Activated T-helper 9 cell treated with anti-CD3 and anti-CD28 coated beads, Interleukin-2, amount 50 U/mL, for 16 hours (primary cell): ENCODE measurements around the gene WDFY2.
"Not testable (repeated sequence)": the region's sequence is repeated elsewhere in the genome, so short reads cannot be mapped to it uniquely, and the experiment has no call there.

Source experiments
- DNase-seq: peaks from one replicate; pipeline ENCODE4 v3.0.0-alpha.2; 2020; ENCODE audit warnings: low read depth

The WDFY2 gene

DNA sequence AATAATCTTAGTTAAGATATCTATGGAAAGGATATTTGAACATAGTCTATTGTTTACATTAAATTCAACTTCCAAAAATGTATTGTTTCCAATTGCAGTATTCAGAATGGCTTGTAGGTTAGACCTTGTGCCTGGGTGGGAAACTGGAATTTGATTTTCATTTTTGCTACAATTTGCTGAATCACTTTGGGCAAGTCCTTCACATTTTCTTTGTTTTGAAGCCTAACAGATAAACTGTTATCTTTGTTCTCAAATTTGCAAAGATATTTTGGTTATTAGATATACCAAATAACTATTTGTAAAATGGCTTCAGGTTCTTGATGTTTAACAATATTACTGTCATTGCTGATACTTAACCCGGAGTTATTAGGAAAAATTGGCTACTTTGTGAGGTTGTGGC is 82.6 kb downstream of the WDFY2 start:
- no peak for DNase-seq

DNA sequence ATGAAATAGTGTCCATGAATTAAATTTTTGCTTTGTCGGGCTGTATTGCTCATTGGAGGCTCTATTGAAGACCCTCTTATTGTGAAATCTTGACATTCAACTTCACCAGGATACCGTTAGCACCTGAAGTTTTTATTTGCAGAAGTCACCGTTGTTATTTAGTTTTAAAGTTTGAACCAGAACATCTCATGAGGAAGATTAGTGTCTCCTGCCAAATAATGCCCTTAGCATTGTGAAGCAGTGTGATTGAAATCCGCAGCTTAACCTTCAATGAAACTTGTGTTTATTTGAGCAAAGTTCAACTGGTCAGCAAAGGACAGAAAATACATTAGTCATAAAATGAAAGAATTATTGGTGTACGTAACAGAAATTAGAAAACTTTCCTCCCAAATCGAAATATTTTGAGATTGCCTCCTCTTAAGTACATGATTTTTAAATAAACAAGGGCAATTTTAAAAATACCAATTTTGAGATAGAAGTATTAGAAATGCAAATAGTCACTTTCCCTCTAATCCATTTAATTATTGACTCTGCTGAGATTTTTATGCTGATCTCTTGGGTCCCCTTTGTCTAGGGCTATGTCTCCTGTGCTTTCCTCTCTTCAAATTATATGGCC is 84.4 kb downstream of the WDFY2 start:
- DNase-seq = no peak

DNA sequence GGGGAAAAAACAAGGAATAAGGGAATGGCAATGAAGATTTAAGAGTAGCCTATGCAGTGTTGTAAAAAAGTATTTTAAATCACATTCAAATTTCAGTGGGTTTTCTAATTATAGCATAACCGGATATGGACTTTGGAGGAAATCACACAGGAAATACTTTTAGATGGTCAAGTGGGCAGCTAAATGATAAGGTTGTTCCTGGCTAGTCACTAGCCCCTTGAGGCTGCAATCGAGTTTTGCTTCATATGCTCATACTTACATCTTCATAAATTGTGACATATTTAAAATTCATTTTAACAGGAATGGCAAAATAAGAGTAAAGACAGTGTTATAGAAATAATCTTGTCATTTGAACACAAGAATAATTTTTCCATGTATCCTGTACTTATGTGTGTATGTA is 88.9 kb downstream of the WDFY2 start:
- no peak for DNase-seq

DNA sequence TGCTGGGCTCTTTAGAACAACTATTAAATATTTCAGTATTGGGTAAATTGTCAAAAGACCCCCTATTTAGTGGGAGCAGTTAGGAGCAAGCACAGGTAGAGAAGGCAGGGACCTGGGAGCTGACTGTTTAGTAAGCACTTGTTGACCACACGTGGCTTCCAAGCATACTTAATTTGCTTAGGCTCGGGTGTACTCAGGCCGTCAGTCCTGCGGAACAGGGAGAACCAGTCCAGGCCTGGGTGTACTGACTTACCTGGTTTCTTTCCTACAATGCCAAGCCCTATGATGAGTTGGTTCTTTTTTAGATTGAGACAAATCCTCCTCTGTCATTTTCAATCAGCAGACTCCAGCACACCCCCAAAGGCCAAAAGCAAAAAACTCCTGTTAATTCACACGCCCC is 90.0 kb downstream of the WDFY2 start:
- DNase-seq = no peak

DNA sequence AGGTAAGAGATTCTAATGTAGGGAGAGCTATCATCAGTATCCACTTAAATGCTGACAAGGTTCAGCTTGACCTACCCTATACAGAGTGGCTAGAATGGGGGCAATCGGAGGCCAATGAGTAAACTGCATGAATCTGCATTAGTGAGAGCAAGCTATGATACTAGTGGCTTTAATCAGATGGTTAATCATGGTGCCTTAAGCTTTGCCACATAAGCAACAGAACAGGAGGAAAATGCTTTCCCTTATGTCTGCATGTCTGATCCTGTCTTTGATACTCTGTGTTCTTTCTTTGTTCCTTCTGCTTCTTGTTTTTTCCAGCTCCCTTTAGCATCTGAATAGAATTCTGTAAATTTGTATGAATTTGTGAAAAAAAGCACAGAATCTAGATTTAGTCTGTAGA is 91.1 kb downstream of the WDFY2 start:
- DNase-seq = no peak

DNA sequence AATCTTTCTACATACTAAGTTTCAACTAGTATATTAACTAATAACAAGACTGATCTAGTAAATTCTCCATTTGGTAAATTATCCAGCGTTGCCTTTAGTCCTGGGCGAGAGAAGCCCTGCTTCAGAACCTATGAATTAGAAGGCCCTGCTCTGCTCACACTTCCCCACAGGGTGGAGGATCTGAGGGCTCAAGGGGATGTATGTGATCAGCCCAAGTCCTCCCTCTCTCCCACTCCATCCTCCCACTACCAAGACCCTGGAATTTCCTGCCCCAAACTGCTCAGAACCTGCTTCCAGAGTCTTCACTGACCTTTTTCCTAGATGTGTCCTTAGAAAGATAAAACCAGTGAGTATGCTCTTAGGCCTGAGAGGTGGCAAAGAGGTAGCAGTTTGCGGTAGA is 91.6 kb downstream of the WDFY2 start:
- DNase-seq = no peak

DNA sequence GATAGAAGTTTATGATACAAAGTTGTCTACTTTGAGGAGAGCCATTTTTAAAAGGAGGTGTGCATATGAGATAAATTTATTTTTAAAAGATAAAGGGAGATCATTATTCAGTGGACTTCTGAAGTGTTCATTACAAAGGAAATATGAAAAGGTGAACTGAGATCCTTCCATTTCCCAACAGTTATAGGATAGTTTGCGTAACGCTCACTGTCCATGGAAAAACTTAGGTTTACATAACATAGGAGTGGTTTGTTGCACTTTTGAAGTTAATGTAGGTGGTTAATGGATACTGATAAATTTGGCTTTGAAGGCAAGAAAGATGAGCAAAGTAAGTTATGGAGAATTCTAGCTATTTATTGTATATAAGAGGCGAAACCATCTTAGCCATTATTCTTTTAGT is 92.5 kb downstream of the WDFY2 start:
- no peak for DNase-seq

DNA sequence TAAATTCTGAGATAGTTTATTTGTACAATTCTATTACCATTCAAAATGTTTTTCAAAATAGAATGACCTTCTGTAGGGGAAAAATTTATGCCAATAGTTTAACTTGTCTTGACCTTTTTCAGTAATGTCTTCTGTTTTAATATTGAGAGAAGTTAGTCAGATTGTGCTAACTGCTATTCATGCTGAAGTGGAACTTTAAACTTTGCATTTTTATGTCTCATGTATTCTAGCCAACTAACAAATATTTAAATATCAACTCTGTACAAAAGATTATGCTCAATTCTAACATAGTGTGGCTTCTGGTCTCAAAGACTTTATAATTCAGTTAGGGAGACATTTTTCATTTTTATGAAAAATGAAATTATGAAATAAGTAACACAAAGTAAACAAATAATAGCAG is 94.2 kb downstream of the WDFY2 start:
- no peak for DNase-seq

DNA sequence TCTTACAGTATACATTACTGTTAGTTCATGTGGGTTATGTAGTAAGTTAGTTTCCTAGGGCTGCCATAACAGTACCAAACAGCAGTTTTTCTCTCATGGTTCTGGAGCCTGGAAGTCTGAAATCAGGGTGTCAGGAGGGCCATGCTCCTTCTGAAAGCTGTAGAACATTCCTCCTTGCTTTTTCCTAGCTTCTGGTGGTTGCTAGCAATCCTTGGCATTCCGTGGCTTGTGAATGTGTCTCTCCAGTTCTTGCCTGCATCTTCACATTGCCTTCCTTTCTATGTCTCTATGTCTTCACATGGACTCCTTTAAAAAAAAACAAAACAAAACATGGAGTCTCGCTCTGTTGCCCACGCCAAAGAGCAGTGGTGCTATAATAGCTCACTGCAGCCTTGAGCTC is 95.4 kb downstream of the WDFY2 start:
- DNase-seq = no peak

DNA sequence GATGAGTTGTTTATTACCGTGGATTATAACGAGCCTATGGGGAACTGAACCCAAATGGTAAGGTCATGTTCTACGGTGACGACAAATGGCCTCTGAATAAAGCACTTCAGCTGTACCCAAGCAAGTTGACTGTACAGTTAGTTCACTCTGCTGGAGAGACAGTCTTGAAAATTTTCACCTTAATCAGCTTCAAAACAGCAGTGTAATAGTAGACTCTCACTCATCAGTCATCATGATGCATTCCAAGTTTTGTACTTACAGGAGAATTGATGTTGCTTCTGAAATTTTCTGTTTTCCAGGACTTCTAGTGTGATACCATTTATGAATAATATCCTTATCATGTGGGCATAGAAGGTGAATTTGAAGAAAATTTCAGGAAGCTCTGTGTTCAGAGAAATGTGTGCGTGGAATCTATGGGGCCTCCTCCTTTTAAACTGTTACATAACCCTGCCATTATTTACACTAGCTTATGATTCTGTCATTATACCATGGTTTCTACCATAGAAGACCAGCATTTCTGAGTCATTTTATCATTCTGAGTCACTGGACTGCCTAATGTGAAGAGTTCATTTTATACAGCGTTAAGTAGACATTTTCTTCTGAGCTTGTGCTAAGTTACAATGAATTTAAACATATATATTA is 96.9 kb downstream of the WDFY2 start:
- DNase-seq = no peak

DNA sequence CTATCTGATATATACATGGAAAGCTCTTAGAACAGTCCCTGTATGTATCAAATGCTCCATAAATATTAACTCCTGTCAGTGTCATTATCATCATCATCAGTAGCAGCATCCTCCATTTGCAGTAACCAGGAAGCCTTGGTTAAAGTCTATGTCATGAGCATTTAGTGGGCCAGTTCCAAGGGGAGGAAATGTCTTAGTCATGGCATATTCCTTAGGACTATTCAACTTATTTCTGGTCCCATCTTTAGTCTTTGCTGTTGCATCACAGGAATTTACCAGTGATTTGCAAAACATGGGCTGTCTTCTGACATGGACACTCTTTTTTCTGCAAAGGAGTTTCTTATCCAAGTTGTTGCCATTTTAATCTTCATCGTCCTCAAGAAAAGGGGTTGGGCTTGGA is 98.4 kb downstream of the WDFY2 start:
- no peak for DNase-seq

DNA sequence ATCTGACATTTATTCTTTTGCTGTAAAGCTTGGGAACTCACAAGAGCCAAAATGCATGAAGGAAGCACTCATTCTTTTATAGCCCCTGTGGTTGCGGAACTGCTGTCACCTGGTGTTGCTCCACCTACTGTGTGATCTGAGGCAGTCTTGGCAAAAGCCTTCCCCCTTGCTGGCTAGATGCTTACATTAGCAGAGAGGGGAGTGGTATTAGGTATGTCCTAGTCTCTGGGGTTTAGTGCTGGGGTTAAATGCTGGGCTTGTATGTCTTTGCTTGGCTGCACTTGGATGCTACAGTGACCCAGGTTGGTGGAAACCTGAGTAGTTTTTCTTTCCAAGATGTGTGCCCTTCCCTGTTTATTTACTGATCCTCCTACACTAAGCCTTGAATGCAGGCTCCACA is 99.3 kb downstream of the WDFY2 start:
- DNase-seq = no peak

DNA sequence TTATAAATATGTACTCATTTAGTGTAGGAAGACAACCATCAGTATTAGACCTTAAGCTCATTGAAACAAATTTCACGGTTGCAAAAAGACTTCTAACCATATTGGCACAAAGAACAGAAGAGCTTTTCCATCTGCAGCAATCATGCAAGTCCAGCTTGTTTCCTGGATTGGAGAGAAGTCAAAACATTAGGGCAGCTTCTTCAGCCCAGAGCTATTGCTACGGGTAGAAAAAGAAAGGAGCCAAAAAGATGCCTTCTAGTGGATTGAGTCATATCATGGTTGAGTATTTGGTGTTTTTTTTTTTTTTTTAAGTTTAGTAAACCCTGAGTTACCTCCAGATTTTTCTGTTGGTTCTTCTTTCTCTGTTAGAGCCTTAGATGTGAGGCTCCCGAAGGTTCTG is 99.8 kb downstream of the WDFY2 start:
- no peak for DNase-seq

DNA sequence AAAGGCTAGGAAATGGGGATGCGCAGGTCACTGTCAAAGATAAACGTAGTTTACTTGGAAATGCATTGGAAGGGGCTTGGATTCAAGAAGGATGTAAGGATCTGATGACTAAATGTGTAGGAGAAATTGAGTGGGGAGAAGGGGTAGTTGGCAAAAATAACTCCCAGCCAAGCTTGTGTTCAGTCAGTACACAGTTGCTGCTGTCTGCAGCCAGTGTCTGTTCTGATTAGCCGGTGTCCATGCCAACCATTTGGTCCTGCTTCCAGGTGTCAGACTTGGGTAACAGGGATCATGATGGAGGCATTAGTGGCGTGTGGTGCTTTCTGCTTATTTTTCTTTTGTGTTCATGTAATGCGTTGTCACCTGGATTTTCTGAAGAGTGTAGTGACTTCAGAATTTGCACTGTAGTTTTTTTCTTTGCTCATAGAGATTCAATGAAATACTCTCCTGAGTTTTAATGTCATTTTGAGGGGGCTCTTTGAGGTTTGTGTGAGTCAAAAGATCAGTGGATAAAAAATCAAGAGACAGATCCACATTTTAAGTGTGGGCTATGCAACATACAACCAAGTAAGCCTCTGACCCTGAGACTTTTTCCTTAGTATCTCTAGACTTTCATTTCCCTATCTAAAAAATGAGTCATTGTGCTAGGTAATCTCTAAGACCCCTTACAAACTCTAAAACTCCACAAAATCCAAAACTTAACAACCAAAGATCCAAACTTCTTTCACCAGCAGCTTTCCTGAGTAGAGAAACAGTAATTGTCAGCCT is 103.9 kb downstream of the WDFY2 start:
- DNase-seq = no peak

DNA sequence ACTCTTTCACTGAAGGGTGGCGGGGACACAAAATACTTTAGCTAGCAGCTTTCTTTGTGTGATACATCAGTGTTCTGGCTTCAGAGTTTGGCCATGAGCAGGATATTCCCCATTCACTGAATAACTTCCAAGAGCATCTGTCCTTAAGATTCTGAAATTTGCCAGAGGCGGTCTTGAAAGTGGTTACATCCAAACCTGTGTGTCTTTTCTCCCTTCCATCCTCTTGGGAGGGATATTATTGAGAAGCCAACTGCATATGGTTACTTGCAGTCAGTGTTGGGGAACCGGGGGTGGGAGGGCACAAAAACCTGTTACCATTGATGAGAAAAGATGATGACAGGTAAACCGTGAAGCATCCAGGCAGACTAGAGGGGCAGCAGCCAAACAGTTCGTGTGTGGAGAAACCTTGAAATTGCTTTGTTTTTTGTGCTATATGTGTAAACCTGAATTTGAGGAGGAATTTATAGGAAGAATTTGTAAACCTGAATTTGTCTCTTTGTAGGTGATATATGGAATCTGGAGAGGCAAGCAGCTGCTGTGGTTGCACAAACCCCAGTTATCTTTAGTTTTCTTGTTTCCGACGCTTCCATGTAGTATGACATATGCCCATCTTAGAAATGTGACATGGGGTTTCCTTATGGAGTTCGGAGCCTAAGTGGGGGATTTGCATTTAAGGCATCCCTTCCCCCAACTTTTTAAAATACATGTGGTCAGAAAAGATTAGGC is 104.8 kb downstream of the WDFY2 start:
- no peak for DNase-seq

DNA sequence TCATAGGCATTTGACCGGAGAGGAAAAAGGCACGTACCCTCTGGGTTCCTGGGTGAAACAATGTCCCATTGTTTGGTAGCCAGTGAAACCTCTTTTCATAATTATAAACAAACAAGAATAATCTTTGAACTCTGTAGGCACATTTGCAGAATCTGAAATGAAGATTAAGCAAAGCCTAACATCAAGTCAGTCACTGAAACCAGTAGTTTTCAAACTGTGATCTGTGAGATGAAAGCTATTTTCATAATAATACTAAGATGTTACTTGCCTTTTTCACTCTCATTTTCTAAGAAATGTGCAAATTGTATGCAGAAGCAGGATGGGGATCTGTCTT is 105.4 kb downstream of the WDFY2 start:
- DNase-seq = no peak

DNA sequence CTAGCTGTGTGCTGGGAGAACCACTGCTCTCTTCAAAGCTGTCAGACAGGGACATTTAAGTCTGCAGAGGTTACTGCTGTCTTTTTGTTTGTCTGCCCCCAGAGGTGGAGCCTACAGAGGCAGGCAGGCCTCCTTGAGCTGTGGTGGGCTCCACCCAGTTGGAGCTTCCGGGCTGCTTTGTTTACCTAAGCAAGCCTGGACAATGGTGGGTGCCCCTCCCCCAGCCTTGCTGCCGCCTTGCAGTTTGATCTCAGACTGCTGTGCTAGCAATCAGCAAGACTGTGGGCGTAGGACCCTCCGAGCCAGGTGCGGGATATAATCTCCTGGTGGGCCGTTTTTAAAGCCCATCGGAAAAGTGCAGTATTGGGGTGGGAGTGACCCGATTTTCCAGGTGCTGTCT is 111.4 kb downstream of the WDFY2 start:
- DNase-seq = not testable (repeated sequence)

DNA sequence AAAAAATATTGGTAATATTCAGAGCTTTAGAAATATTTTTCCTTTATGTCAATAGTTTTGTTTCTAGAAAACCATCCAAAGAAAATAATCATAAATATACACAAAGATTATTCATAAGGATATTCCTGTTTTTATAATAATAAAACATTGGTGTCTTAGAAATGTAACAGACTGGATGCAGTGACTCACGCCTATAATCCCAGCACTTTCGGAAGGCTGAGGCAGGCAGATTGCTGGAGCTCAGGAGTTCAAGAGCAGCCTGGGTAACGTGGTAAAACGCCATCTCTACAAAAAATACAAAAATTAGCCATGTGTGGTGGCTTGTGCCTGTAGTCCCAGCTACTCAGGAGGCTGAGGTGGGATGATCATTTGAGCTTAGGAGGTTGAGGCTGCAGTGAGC is 112.9 kb downstream of the WDFY2 start:
- no peak for DNase-seq

DNA sequence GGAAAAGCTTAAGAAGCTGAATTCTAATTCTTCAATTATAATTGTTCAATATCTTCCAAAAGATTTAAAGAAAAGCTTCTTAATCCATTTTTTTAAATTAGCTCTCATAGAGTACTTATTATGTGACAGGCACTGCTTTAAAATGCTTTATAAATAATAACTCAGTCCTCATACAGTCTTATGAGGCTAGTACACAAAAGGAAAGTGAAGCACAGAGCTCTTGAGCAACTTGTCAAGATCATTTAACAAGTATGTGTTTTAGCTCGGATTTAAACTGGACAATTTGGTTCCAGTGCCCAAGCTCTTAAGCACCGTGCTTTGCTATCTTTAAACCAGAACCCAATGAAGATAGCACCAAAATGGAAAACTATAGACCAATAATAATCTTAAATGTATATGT is 113.6 kb downstream of the WDFY2 start:
- no peak for DNase-seq

DNA sequence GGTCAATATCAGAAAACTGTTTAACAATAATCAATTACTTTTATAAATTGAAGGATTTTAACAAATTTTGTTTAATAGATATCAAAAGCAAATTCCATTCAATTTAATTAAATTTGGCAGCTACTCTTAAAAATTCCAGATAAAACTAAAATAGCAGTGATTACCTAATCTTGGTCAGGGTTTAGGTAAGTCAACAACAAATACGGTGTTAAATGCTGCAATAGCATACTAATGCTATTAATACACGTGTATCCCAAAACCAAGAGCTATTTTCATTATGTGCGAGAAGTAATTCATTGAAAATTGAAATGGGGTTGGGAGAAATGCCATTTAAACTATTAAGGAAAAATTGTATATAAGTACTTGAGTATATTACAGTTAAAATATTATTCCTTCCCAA is 114.1 kb downstream of the WDFY2 start:
- DNase-seq = no peak

DNA sequence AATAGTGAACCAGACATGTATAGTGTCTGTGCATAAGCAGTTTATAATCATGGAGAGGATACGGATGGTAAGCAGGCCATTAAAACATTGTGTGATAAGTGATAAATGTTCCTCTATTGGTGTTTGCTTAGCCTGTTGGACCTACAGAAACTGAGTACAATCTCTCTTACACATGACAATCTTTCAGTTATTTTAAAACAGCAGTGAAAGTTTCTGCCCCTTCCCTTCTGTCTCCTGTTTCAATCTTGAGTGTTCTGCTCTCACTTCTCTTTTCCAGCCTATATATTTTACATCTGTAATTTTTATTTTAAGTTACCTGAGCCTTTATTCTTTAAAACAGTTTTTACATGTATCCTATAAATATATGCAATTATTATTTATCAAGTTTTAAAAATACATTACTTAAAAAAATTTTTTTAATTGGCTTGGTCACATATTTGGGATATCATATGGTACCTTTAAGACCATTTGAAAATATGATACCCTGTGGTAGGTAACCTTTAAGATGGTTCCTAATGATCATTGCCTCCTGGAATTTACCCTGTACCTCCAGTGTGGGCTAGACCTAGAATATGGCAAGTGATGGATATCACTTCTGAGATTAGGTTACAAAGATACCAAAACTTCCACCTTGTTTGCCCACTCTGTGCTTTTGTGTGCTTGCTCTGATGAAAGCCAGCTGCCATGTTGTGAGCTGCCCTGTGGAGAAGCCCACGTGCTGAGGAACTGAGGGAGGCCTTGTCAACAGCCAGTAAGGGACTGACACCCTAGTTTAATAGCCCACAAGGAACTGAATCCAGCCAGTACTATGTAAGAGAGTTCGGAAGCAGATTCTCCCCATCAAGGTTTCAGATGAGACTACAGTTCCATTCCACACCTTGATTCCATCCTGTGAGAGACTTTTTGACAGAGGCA is 120.4 kb downstream of the WDFY2 start:
- DNase-seq = no peak

DNA sequence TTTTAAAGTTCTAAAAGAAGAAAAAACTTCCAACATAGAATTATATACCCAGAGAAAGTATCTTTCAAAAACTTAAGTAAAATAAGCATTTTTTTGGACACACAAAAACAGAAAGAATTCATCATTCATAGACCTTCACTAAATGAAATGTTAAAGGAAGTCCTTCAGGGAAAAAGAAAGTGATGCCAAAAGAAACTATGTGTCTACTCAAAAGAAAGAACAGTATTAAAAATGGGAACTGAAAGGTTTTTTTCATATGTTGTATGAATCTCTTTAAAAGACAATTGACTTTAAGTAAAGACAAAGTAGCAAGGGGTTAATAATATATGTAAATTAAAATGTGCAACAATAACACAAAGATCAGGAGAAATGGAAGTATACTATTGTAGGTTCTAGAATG is 123.2 kb downstream of the WDFY2 start:
- DNase-seq = no peak
